ENCODE measurements around the gene RELN.

The RELN gene

DNA sequence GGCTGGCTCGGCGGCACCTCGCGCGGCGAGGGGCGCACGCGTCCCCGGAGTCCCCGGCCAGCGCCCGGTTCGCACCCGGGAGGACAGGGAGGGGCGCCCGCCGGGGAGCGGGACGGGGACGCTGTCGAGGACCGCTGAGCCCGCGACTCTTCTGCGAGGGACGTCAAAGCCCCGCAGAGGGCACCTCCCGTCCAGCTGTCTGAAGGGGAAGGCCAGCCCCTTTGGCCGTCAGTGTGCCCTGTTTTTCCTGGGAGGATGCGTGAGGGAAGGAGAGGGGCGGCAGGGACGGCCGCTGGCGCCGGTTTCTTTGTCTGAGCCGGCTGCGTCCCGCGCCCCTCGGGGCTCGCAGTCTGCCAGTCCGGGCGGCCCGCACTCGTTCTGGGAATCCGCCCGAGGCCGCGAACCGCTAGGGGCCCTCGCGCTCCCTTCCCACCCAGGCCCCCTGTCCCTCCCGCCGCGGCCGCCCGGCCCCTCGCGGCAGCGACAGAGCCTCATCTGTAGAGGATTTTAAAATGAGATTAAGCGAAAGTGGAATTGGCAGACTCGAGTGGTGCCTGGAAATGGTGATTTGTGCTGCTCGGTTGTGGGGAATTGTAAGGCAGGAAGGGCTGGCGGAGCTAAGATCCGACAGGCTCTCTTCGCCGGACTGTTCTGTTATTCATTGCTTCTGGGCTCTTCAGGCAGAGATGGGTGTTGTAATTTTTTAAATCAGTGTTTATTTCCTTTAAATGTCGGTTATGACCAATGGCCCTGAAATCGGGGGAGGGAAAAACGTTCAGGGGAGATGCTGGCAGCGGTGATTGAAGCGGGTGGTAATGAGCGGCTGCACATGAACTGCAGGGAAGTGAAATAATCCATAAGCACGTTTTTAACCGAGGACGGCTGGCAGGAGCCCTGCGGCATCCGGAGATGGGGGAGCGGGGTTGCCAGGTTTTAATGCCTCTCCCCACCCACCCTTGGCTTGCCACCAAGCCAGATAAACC lies 618 bp upstream of the RELN start:
- TF ChIP-seq ARNTL (CRISPR knock-in tag; IDR thresholded peaks at IDR 0.05; ENCODE audit: borderline replicate concordance, low read depth) (no peak), ZNF8 (CRISPR knock-in tag; IDR thresholded peaks at IDR 0.05) (no peak), ZNF70 (CRISPR knock-in tag; IDR thresholded peaks at IDR 0.05) (no peak), ZC3H10 (CRISPR knock-in tag; IDR thresholded peaks at IDR 0.05) (no peak), BACH2 (CRISPR knock-in tag; IDR thresholded peaks at IDR 0.05; ENCODE audit: borderline replicate concordance) (no peak), TCF4 (CRISPR knock-in tag; IDR thresholded peaks at IDR 0.05; ENCODE audit: borderline replicate concordance) (no peak), ISL1 (CRISPR knock-in tag; IDR thresholded peaks at IDR 0.05) (no peak), PPARA (CRISPR knock-in tag; IDR thresholded peaks at IDR 0.05; ENCODE audit: borderline replicate concordance) (no peak), ZFP30 (CRISPR knock-in tag; IDR thresholded peaks at IDR 0.05) (no peak), OSR1 (CRISPR knock-in tag; IDR thresholded peaks at IDR 0.05) (no peak), SNAI2 (CRISPR knock-in tag; IDR thresholded peaks at IDR 0.05) (no peak), RARB (CRISPR knock-in tag; IDR thresholded peaks at IDR 0.05) (no peak), CSDC2 (CRISPR knock-in tag; IDR thresholded peaks at IDR 0.05) (no peak)
- TF ChIP-seq, protein P1, sequence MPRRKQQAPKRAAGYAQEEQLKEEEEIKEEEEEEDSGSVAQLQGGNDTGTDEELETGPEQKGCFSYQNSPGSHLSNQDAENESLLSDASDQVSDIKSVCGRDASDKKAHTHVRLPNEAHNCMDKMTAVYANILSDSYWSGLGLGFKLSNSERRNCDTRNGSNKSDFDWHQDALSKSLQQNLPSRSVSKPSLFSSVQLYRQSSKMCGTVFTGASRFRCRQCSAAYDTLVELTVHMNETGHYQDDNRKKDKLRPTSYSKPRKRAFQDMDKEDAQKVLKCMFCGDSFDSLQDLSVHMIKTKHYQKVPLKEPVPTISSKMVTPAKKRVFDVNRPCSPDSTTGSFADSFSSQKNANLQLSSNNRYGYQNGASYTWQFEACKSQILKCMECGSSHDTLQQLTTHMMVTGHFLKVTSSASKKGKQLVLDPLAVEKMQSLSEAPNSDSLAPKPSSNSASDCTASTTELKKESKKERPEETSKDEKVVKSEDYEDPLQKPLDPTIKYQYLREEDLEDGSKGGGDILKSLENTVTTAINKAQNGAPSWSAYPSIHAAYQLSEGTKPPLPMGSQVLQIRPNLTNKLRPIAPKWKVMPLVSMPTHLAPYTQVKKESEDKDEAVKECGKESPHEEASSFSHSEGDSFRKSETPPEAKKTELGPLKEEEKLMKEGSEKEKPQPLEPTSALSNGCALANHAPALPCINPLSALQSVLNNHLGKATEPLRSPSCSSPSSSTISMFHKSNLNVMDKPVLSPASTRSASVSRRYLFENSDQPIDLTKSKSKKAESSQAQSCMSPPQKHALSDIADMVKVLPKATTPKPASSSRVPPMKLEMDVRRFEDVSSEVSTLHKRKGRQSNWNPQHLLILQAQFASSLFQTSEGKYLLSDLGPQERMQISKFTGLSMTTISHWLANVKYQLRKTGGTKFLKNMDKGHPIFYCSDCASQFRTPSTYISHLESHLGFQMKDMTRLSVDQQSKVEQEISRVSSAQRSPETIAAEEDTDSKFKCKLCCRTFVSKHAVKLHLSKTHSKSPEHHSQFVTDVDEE (CRISPR knock-in tag; IDR thresholded peaks at IDR 0.05): no peak; the same call in 1 of the 2 replicates
- TF ChIP-seq, protein P2, sequence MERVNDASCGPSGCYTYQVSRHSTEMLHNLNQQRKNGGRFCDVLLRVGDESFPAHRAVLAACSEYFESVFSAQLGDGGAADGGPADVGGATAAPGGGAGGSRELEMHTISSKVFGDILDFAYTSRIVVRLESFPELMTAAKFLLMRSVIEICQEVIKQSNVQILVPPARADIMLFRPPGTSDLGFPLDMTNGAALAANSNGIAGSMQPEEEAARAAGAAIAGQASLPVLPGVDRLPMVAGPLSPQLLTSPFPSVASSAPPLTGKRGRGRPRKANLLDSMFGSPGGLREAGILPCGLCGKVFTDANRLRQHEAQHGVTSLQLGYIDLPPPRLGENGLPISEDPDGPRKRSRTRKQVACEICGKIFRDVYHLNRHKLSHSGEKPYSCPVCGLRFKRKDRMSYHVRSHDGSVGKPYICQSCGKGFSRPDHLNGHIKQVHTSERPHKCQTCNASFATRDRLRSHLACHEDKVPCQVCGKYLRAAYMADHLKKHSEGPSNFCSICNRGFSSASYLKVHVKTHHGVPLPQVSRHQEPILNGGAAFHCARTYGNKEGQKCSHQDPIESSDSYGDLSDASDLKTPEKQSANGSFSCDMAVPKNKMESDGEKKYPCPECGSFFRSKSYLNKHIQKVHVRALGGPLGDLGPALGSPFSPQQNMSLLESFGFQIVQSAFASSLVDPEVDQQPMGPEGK (CRISPR knock-in tag; IDR thresholded peaks at IDR 0.05; ENCODE audit: borderline replicate concordance): no peak
- TF ChIP-seq, protein P3, sequence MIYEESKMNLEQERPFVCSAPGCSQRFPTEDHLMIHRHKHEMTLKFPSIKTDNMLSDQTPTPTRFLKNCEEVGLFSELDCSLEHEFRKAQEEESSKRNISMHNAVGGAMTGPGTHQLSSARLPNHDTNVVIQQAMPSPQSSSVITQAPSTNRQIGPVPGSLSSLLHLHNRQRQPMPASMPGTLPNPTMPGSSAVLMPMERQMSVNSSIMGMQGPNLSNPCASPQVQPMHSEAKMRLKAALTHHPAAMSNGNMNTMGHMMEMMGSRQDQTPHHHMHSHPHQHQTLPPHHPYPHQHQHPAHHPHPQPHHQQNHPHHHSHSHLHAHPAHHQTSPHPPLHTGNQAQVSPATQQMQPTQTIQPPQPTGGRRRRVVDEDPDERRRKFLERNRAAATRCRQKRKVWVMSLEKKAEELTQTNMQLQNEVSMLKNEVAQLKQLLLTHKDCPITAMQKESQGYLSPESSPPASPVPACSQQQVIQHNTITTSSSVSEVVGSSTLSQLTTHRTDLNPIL (CRISPR knock-in tag; IDR thresholded peaks at IDR 0.05; ENCODE audit: low read depth): no peak
- TF ChIP-seq, protein P4, sequence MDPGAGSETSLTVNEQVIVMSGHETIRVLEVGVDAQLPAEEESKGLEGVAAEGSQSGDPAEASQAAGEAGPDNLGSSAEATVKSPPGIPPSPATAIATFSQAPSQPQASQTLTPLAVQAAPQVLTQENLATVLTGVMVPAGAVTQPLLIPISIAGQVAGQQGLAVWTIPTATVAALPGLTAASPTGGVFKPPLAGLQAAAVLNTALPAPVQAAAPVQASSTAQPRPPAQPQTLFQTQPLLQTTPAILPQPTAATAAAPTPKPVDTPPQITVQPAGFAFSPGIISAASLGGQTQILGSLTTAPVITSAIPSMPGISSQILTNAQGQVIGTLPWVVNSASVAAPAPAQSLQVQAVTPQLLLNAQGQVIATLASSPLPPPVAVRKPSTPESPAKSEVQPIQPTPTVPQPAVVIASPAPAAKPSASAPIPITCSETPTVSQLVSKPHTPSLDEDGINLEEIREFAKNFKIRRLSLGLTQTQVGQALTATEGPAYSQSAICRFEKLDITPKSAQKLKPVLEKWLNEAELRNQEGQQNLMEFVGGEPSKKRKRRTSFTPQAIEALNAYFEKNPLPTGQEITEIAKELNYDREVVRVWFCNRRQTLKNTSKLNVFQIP (CRISPR knock-in tag; IDR thresholded peaks at IDR 0.05; ENCODE audit: borderline replicate concordance, low read depth): no peak
- TF ChIP-seq, protein P5, sequence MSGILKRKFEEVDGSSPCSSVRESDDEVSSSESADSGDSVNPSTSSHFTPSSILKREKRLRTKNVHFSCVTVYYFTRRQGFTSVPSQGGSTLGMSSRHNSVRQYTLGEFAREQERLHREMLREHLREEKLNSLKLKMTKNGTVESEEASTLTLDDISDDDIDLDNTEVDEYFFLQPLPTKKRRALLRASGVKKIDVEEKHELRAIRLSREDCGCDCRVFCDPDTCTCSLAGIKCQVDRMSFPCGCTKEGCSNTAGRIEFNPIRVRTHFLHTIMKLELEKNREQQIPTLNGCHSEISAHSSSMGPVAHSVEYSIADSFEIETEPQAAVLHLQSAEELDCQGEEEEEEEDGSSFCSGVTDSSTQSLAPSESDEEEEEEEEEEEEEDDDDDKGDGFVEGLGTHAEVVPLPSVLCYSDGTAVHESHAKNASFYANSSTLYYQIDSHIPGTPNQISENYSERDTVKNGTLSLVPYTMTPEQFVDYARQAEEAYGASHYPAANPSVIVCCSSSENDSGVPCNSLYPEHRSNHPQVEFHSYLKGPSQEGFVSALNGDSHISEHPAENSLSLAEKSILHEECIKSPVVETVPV (CRISPR knock-in tag; IDR thresholded peaks at IDR 0.05): no peak
- peak; percentile 78 for ATAC-seq

DNA sequence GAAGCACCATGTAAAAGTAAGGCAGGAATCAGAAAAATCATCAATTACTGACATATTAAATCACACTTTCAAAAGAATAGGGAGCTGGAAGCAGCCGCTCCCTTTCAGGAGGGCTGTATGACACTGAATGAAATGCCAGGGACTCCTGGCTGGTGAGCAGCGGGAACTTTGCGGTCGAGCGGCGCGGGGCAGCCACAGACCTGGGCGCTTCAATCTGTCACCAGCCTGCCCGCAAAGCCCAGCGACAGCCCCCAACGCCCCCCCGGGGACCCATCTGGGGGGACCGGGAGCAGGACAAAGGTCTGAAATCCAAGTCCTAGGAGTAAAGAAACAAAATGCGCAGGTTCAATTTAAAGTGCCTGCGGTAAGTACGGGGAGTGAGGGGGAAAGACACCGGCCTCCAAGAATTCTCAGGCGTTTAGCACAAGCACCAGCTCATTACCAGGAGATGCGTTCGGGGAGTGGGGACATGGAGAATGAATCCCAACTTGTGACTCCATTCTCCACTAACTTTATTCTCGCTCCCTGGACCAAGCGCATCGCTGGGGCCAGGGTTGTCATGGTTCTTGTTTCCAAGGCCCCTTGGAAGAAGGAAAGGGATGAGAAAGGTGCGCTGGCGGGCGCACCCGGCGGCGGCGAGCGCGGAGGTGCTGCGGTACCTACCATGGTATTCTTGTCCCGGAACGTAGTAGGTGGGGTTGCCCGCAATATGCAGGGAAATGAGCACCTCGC lies 824 bp downstream of the RELN start:
- ATAC-seq: no peak; the same call in 2 of the 3 replicates
- TF ChIP-seq CSDC2 (CRISPR knock-in tag; IDR thresholded peaks at IDR 0.05): no peak
- TF ChIP-seq ZFP30 (CRISPR knock-in tag; IDR thresholded peaks at IDR 0.05): no peak
- no peak for TF ChIP-seq ESRRG (CRISPR knock-in tag; IDR thresholded peaks at IDR 0.05)
- TF ChIP-seq, protein P2 (CRISPR knock-in tag; IDR thresholded peaks at IDR 0.05; ENCODE audit: borderline replicate concordance): no peak
- no peak for TF ChIP-seq RARB (CRISPR knock-in tag; IDR thresholded peaks at IDR 0.05)
- no peak for TF ChIP-seq TOX (CRISPR knock-in tag; IDR thresholded peaks at IDR 0.05; ENCODE audit: borderline replicate concordance)
- TF ChIP-seq, protein P1 (CRISPR knock-in tag; IDR thresholded peaks at IDR 0.05): no peak
- TF ChIP-seq ZNF70 (CRISPR knock-in tag; IDR thresholded peaks at IDR 0.05): no peak
- no peak for TF ChIP-seq PPARA (CRISPR knock-in tag; IDR thresholded peaks at IDR 0.05; ENCODE audit: borderline replicate concordance)
- TF ChIP-seq, protein P3 (CRISPR knock-in tag; IDR thresholded peaks at IDR 0.05; ENCODE audit: low read depth): no peak
- TF ChIP-seq BACH2 (CRISPR knock-in tag; IDR thresholded peaks at IDR 0.05; ENCODE audit: borderline replicate concordance): no peak
- TF ChIP-seq SNAI2 (CRISPR knock-in tag; IDR thresholded peaks at IDR 0.05): no peak
- TF ChIP-seq ISL1 (CRISPR knock-in tag; IDR thresholded peaks at IDR 0.05): no peak

All from SK-N-SH treated with all-trans-retinoic acid at 6 μM for 48 hours (cell line).